Esophagus muscularis mucosa (tissue), 4 donors: ENCODE results near the gene MOSMO. TPM values are rescaled to one million over a fixed set of nuclear protein-coding genes. Genes with fewer than 3 reads are reported as not detected.
"Not testable (repeated sequence)": the region's sequence is repeated elsewhere in the genome, so short reads cannot be mapped to it uniquely, and the experiment has no call there.

Experiments
- DNase-seq: peaks from one replicate; pipeline ENCODE4 v3.0.0-alpha.2; 2017; ENCODE audit errors: extremely low spot score
- H3K27ac ChIP-seq, 4 donors: fragments of 200-600 bp; sonication (generic); replicated peaks in 1 of 4; 1 replicate in 3 of 4; 2 replicates in 1 of 4; pipeline ENCODE4 v1.5.1; 2016 to 2019; ENCODE audit warnings: mild to moderate bottlenecking in 1 of 4
- H3K27me3 ChIP-seq, 4 donors: fragments of 200-600 bp; sonication (generic); one replicate each; pipeline versions ENCODE4 v1.5.1 to v1.6.0; 2016 to 2019
- H3K36me3 ChIP-seq, 4 donors: fragments of 200-600 bp; sonication (generic); one replicate each; pipeline ENCODE4 v1.5.1; 2016 to 2019
- H3K4me1 ChIP-seq, 4 donors: fragments of 200-600 bp; sonication (generic); one replicate each; pipeline ENCODE4 v1.5.1; 2016 to 2019
- H3K4me3 ChIP-seq, 4 donors: fragments of 200-600 bp; sonication (generic); 1 replicate in 2 of 4; 2 replicates in 2 of 4; pipeline ENCODE4 v1.5.1; 2016 to 2019; ENCODE audit warnings: mild to moderate bottlenecking in 4 of 4, moderate library complexity in 1 of 4
- H3K9me3 ChIP-seq, 4 donors: fragments of 200-600 bp; sonication (generic); 1 replicate in 3 of 4; 2 replicates in 1 of 4; pipeline ENCODE4 v1.5.1; 2016 to 2019
- CTCF ChIP-seq, 3 experiments: fragments of 200-600 bp in 2 of 3; fragments of 450-650 bp in 1 of 3; sonication (generic) in 2 of 3; IDR thresholded peaks; one replicate each; pipeline ENCODE4 v1.5.1; 2017 to 2019; ENCODE audit warnings: antibody characterized with exemption in 3 of 3, mild to moderate bottlenecking in 2 of 3, moderate library complexity in 1 of 3
- EP300 ChIP-seq: sonication (generic); formaldehyde crosslinking; IDR thresholded peaks from one replicate; pipeline ENCODE4 v1.6.1; 2017; ENCODE audit warnings: antibody characterized with exemption
- POLR2A ChIP-seq: fragments of 450-650 bp; IDR thresholded peaks from one replicate; pipeline ENCODE4 v1.6.1; 2017; ENCODE audit warnings: antibody characterized with exemption, moderate library complexity, mild to moderate bottlenecking, low read depth
- POLR2AphosphoS5 ChIP-seq, 2 donors: sonication (generic); formaldehyde crosslinking; IDR thresholded peaks; one replicate each; pipeline ENCODE4 v1.6.1; 2017; ENCODE audit warnings: antibody characterized with exemption in 2 of 2
- WGBS: methylation state at CpG from one replicate; pipeline ENCODE4 v1.1.5; 2018; 5-methylcytosine and 5-hydroxymethylcytosine counted together
- intact Hi-C: fragments of 100-400 bp; cut with DNase I; formaldehyde crosslinking; loops from one replicate; pipeline ENCODE4 v1.15.1; 2023
- total RNA-seq, 4 donors: library from RNA; depleted of rRNA; stranded (reverse); fragments of >200 nt; gene quantifications; one replicate each; pipeline versions ENCODE4 v1.1.0 to v1.2.1, GENCODE V29; 2016

Gene MOSMO
- total RNA-seq, 4 donors from 2014 or later: 15.1 to 21.6 (median 17.6) TPM

- TF ChIP-seq CTCF (IDR thresholded peaks at IDR 0.05) (no peak), POLR2A (no peak), EP300 (no peak), POLR2AphosphoS5 (IDR thresholded peaks at IDR 0.05) (no peak)
- DNase-seq: no peak
- H3K9me3 ChIP-seq: no peaks in the 10 kb centered on the region
- intact Hi-C loops: no loop called here
- H3K27me3 ChIP-seq: no peaks in the 10 kb centered on the region
- H3K4me3 ChIP-seq: no peak overlapping the region
- H3K36me3 ChIP-seq: no peaks in the 10 kb centered on the region
- H3K4me1 ChIP-seq: no peaks in the 10 kb centered on the region
- WGBS: 94% methylated on average over 6 of the region's 6 CpGs
- no peak overlapping the region for H3K27ac ChIP-seq
These were observed 116.8 kb downstream of the MOSMO start for GRCh38 chr16:22124583-22125284.

GRCh38 chr16:22126037-22126558 is 118.2 kb downstream of the MOSMO start:
- 85% methylated on average over 15 of the region's 15 CpGs for WGBS
- no peak overlapping the region for H3K4me3 ChIP-seq
- H3K27me3 ChIP-seq: no peaks in the 10 kb centered on the region
- DNase-seq: no peak
- no peaks in the 10 kb centered on the region for H3K36me3 ChIP-seq
- TF ChIP-seq EP300: no peak
- no peak for TF ChIP-seq CTCF (IDR thresholded peaks at IDR 0.05)
- TF ChIP-seq POLR2AphosphoS5 (IDR thresholded peaks at IDR 0.05): no peak
- TF ChIP-seq POLR2A: no peak
- H3K9me3 ChIP-seq: no peaks in the 10 kb centered on the region
- no peaks in the 10 kb centered on the region for H3K4me1 ChIP-seq
- H3K27ac ChIP-seq: no peak overlapping the region
- intact Hi-C loops: no loop called here

- H3K27me3 ChIP-seq, H3K4me3 ChIP-seq, H3K36me3 ChIP-seq, H3K9me3 ChIP-seq, DNase-seq, H3K4me1 ChIP-seq, intact Hi-C loops, H3K27ac ChIP-seq: not testable (repeated sequence)
- 95% methylated on average over 1 of the region's 1 CpG for WGBS
These were observed 120.6 kb downstream of the MOSMO start for GRCh38 chr16:22128537-22128936.

- H3K9me3 ChIP-seq: no peaks in the 10 kb centered on the region
- no peaks in the 10 kb centered on the region for H3K27me3 ChIP-seq
- H3K4me3 ChIP-seq: no peak overlapping the region
- no peak for TF ChIP-seq POLR2AphosphoS5 (IDR thresholded peaks at IDR 0.05)
- TF ChIP-seq EP300: no peak
- no peak for TF ChIP-seq CTCF (IDR thresholded peaks at IDR 0.05)
- no peak for TF ChIP-seq POLR2A
- no peak for DNase-seq
- H3K36me3 ChIP-seq: no peaks in the 10 kb centered on the region
- intact Hi-C loops: no loop called here
- H3K27ac ChIP-seq: no peak overlapping the region
- H3K4me1 ChIP-seq: no peaks in the 10 kb centered on the region
These were observed 122.6 kb downstream of the MOSMO start for GRCh38 chr16:22130528-22130927.

GRCh38 chr16:22132801-22133200 is 124.9 kb downstream of the MOSMO start:
- Histone ChIP-seq H3K27ac (no peak overlapping the region), H3K27me3 (no peaks in the 10 kb centered on the region), H3K4me3 (no peak overlapping the region), H3K9me3 (no peaks in the 10 kb centered on the region), H3K4me1 (no peaks in the 10 kb centered on the region), H3K36me3 (no peaks in the 10 kb centered on the region)
- intact Hi-C loops: no loop called here
- WGBS: 81% methylated on average over 10 of the region's 10 CpGs
- no peak for DNase-seq
- no peak for TF ChIP-seq EP300
- no peak for TF ChIP-seq POLR2AphosphoS5 (IDR thresholded peaks at IDR 0.05)
- no peak for TF ChIP-seq POLR2A
- TF ChIP-seq CTCF (IDR thresholded peaks at IDR 0.05): no peak

Other genes with a start within 250 kb of the MOSMO start
- gene NPIPB4, start 150.4 kb upstream of the MOSMO start, total RNA-seq: 10 to 100 TPM; 15.4 to 60.2 (median 21.5) TPM
- 100 to 1,000 TPM; 147 to 209 (median 186) TPM for gene UQCRC2, start 54.8 kb upstream of the MOSMO start, total RNA-seq
- not detected for gene PDZD9, start 7.0 kb upstream of the MOSMO start, total RNA-seq
- gene VWA3A, start 84.4 kb downstream of the MOSMO start, total RNA-seq: under 1 TPM in 3 of 4 donors, not detected in 1; 0.06 to 0.42 (median 0.17) TPM
- not detected for gene SDR42E2, start 154.4 kb downstream of the MOSMO start, total RNA-seq
- 10 to 100 TPM; 18.1 to 37.7 (median 31.6) TPM for gene EEF2K, start 198.2 kb downstream of the MOSMO start, total RNA-seq